GM21737 (cell line): ENCODE data around the gene PP2D1.
"Not testable (repeated sequence)": the region's sequence is repeated elsewhere in the genome, so short reads cannot be mapped to it uniquely, and the experiment has no call there.

Experiments used
- ATAC-seq: cut with Tn5 transposase; IDR thresholded peaks from one replicate; pipeline ENCODE4 v1.9.1; 2021; ENCODE audit warnings: mild to moderate bottlenecking, moderate library complexity; ENCODE audit not compliant: unreplicated experiment

The PP2D1 gene

DNA sequence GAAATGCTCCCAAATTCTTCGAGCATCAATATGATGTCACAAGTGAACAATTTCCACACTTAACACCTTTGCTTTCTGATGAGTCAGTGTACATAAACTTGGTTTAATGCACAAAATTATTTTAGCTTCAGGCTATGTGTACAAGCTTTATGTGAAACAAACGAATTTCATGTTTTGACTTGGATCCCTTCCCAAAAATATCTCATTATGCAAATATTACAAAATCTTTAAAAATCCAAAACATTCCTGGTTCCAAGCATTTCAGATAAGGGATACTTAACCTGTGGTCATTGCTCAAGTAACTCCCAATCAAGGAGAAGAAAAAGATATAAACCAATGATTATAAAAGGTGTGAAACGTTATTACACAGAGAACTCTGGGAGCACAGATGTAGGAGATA lies 40.0 kb downstream of the PP2D1 start:
- no peak for ATAC-seq

DNA sequence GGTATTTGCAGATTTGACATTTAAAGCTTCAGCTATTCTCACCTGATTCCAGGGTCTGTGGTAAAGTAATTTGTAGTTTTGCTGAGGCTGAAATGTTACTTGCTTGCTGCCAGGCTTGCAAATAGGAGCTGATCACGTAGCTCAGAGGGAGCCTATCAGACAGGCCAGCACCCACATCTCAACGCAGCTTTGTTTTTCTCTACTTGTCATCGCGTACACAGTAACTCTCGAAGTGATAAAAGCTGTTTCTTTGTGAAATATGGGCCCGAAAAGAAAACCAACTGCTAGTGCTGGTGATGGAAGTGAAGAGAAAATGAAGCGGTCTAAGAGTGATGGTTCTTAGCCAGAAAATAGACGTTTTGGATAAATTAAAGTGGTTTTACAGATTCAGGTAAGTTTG lies 41.7 kb downstream of the PP2D1 start:
- no peak for ATAC-seq

DNA sequence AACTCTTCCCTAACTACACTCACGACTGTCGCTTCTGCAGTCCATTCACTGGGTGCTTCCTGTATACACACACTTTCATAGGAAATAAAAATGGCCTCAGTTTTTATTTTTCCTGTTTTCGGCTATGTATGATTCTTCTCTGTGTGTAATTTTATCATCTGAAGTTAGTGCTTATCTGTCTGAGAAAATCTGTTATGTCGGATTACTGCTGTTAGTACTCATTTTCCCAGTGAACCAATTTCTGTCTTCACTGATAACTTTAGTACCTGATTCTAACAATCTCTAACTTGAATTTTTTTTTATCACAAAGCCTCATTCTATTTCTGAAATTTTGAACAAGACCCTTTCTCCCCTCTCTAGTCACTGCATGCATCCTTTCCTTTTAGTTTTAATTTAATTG lies 44.3 kb downstream of the PP2D1 start:
- ATAC-seq: no peak

DNA sequence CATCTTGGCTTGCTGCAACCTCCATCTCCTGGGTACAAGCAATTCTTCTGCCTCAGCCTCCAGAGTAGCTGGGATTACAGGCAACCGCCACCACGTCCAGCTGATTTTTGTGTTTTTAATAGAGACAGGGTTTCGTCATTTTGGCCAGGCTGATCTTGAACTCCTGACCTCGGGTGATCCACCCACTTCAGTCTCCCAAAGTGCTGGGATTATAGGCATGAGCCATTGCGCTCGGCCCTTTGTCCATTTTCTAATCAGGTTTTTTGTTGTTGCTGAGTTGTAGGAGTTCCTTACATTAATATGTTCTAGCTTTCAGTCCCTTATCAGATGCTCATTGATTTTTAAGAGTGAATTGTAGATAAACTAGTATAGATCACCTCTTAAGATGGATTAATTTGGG lies 44.9 kb downstream of the PP2D1 start:
- ATAC-seq: no peak

GRCh38 chr3:19961960-19962359 lies 50.1 kb downstream of the PP2D1 start:
- no peak for ATAC-seq

DNA sequence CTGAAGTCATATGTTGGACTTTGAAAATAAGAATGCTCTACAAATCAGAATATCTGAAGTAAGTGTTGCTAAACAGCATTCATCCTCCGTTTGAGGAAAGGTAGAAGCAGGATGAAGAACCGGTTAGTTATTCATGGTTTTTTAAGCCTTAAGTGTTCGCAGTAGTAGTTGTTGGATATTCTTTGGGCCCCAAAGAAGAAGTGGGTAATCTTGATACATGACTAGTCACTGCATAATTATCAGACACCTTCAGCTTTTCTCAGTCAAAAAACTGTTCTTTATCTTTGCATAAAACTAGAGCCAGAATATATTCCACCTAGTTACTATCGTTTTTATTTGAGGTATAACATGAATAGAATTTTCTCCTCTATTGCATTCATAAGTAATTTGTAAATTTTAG lies 51.4 kb downstream of the PP2D1 start:
- ATAC-seq: no peak

DNA sequence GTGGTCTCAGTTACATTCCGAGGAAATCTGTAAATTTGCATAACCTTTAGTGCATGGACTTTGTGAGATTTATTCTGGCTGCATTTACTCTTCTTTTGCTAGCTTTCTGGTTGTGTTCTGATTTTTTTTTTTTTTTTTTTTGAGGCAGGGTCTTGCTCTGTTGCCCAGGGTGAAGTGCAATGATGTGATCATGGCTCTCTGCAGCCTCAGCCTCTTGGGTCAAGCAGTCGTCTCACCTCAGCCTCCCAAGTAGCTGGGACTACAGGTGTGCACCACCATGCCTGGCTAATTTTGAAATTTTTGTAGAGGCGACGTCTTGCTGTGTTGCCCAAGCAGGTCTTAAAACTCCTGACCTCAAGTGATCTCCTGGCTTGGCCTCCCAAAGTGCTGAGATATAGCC lies 52.6 kb downstream of the PP2D1 start:
- no peak for ATAC-seq

DNA sequence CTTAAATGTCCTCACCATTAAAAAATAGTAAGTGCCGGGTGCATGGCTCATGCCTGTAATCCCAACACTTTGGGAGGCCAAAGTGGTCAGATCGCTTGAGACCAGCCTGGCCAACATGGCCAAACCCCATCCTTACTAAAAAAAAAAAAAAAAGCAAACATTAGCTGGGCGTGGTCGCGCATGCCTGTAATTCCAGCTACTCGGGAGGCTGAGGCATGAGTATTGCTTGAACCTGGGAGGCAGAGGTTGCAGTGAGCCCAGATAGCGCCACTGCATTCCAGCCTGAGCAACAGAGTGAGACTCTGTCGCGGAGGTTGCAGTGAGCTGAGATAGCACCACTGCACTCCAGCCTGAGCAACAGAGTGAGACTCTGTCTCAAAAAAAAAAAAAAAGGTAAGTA lies 54.7 kb downstream of the PP2D1 start:
- not testable (repeated sequence) for ATAC-seq

- no peak for ATAC-seq
Observed at GRCh38 chr3:19954676-19955075, 57.4 kb downstream of the PP2D1 start.

DNA sequence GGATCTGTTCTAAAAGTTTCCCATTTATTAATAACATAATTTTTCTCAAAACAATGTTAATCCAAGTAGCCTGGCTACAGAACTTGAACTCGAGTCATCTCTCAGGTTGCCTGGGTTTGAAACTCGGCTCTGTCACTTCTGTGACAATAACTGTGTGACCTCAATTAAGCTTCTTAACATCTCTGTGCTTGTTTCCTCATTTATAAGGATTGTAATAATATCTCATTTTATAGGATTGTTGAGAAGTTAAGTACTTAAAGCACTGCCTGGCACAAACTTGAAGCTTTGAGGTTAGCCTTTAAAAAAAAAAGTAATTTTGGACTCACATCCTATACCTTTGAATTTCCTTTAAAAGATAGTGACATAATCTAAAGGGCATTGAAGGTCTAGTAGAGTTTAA lies 61.7 kb downstream of the PP2D1 start:
- ATAC-seq: no peak

- no peak for ATAC-seq
Observed at GRCh38 chr3:19948226-19948591, 63.9 kb downstream of the PP2D1 start.

GRCh38 chr3:19947549-19948225 lies 64.4 kb downstream of the PP2D1 start:
- peak; percentile 23 for ATAC-seq

DNA sequence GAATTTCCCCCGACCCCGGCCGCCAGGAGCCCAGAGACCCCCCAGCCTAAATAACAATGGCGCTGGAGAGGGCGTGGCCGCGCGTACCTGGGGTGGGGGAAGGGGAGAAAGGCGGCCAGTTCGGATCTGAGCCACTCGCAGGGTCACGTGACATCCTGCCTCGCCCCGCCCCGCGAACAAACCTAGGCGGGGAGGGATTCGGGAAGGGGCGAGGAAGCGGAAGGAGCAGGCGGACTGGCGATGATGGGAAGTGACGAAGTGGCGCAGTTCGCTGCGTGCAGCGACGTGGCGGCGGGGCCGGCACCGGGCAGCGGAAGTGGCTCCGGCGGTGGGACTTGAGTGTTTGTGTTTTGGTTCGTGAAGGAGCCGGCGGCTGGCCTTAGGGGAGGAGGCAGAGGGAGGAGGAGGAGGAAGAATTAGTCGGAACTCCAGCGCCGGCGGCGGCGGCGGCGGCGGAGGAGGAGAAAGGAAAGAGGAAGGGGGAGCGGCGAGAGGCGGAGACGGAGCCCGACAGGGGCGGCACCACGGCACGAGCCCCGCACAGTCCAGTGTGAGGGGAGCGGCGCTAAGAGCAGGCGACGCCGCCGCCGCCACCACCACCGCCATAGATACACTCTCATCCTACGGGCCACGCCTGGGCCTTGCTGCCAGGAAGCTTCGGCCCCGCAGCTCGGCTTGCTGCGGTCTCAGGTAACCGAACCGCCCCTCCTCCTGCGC lies 65.1 kb downstream of the PP2D1 start, which contains the start of gene RAB5A:
Gene RAB5A, plus strand, starts transcription at position 266 of the 717 bp plus-strand sequence. CDS start 3,802 bp downstream, outside the sequence.
- peak; percentile 97 for ATAC-seq

- ATAC-seq: peak; percentile 1
Observed at GRCh38 chr3:19945969-19946831, 65.9 kb downstream of the PP2D1 start.

DNA sequence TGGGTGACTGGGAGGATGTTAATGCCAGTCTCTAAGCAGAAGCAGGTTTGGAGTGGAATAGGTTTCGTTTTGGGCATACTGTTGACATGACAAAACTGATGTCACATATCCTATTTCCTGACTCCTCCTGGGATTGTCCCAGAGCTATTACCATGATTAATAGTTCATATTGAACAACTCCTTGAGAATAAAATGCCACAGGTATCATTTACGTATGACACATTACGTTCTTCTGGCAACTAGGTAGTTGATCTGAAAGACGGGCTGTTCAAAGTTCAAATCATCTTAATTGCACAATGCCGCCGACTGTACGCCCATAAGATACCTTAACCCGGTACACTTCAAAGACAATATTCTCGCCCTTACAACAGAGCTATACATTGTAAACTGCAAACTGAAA lies 66.5 kb downstream of the PP2D1 start:
- no peak for ATAC-seq

DNA sequence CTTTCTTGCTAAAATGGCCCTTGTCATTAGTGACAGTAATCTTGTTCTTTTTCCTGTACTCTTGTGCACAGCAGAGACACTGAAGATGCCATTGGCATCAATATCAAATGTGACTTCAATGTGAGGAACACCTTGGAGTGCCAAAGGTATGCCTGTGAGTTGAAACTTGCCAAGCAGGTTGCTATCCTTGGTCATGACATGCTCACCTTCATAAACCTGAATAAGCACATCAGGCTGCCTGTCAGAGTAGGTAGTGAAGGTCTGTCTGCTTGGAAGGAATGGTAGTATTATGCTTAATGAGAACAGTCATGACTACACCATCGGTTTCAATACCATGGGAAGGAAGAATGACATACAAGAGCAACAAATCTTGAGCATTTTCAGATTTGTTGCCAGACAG lies 71.4 kb downstream of the PP2D1 start:
- no peak for ATAC-seq

- ATAC-seq: no peak
Observed at GRCh38 chr3:19938295-19938627, 73.8 kb downstream of the PP2D1 start.

- no peak for ATAC-seq
Observed at GRCh38 chr3:19937459-19938294, 74.4 kb downstream of the PP2D1 start.
